ENCODE data around the gene DCAF8.

DCAF8 gene

GRCh38 chr1:160251687-160252526 lies 10.4 kb downstream of the DCAF8 start:
- Mint-ChIP-seq H3K9me3 (no peaks in the 10 kb centered on the region), H3K4me3 (no peak overlapping the region), H3K27ac (no peak overlapping the region), H3K36me3 (ENCODE audit: low read depth) (peaks cover 58% of the 10 kb centered on the region), H3K27me3 (no peaks in the 10 kb centered on the region), H3K4me1 (ENCODE audit: low read depth) (no peaks in the 10 kb centered on the region)
- intact Hi-C loops (cut with micrococcal nuclease): loop anchor here (1.0 to 5.0 kb wide), 3 partner anchors 59 to 315 kb away; no protein-coding TSS in a partner anchor

- H3K27me3 Mint-ChIP-seq: no peaks in the 10 kb centered on the region
Measured at GRCh38 chr1:160251011-160251410, 11.3 kb downstream of the DCAF8 start.

GRCh38 chr1:160247053-160247452 lies 15.3 kb downstream of the DCAF8 start:
- Mint-ChIP-seq H3K4me3 (no peak overlapping the region), H3K27ac (no peak overlapping the region), H3K36me3 (ENCODE audit: low read depth) (peaks cover 71% of the 10 kb centered on the region), H3K9me3 (no peaks in the 10 kb centered on the region), H3K27me3 (no peaks in the 10 kb centered on the region), H3K4me1 (ENCODE audit: low read depth) (no peaks in the 10 kb centered on the region)
- intact Hi-C loops (cut with micrococcal nuclease): no loop called here

More at GRCh38 chr1:160251011-160251410, 11.3 kb downstream of the DCAF8 start:
- H3K9me3 Mint-ChIP-seq: no peaks in the 10 kb centered on the region
- no peak overlapping the region for H3K4me3 Mint-ChIP-seq
- peaks cover 63% of the 10 kb centered on the region for H3K36me3 Mint-ChIP-seq (ENCODE audit: low read depth)
- intact Hi-C loops (cut with micrococcal nuclease): loop anchor here (5.0 kb wide), 2 partner anchors 149 to 314 kb away; no protein-coding TSS in a partner anchor
- H3K27ac Mint-ChIP-seq: no peak overlapping the region
- H3K4me1 Mint-ChIP-seq (ENCODE audit: low read depth): no peaks in the 10 kb centered on the region

GRCh38 chr1:160245434-160245833 lies 16.9 kb downstream of the DCAF8 start:
- intact Hi-C loops (cut with micrococcal nuclease): no loop called here
- no peaks in the 10 kb centered on the region for H3K9me3 Mint-ChIP-seq

GRCh38 chr1:160244209-160244608 lies 18.1 kb downstream of the DCAF8 start:
- Mint-ChIP-seq H3K4me1 (ENCODE audit: low read depth) (no peaks in the 10 kb centered on the region), H3K27me3 (no peaks in the 10 kb centered on the region), H3K36me3 (ENCODE audit: low read depth) (peaks cover 76% of the 10 kb centered on the region), H3K4me3 (no peak overlapping the region), H3K27ac (no peak overlapping the region), H3K9me3 (no peaks in the 10 kb centered on the region)
- intact Hi-C loops (cut with micrococcal nuclease): no loop called here

More at GRCh38 chr1:160245434-160245833, 16.9 kb downstream of the DCAF8 start:
- Mint-ChIP-seq H3K4me1 (ENCODE audit: low read depth) (no peaks in the 10 kb centered on the region), H3K36me3 (ENCODE audit: low read depth) (peaks cover 73% of the 10 kb centered on the region), H3K27me3 (no peaks in the 10 kb centered on the region), H3K27ac (no peak overlapping the region), H3K4me3 (no peak overlapping the region)

GRCh38 chr1:160243767-160244166 lies 18.6 kb downstream of the DCAF8 start:
- Mint-ChIP-seq H3K4me3 (no peak overlapping the region), H3K9me3 (no peaks in the 10 kb centered on the region), H3K4me1 (ENCODE audit: low read depth) (no peaks in the 10 kb centered on the region), H3K27ac (no peak overlapping the region), H3K27me3 (no peaks in the 10 kb centered on the region), H3K36me3 (ENCODE audit: low read depth) (peaks cover 80% of the 10 kb centered on the region)
- intact Hi-C loops (cut with micrococcal nuclease): no loop called here

- no peaks in the 10 kb centered on the region for H3K27me3 Mint-ChIP-seq
- intact Hi-C loops (cut with micrococcal nuclease): loop anchor here (10.0 kb wide), 1 partner anchor 75 kb away; no protein-coding TSS in a partner anchor
- H3K27ac Mint-ChIP-seq: no peak overlapping the region
- H3K4me1 Mint-ChIP-seq (ENCODE audit: low read depth): no peaks in the 10 kb centered on the region
- H3K9me3 Mint-ChIP-seq: no peaks in the 10 kb centered on the region
- no peak overlapping the region for H3K4me3 Mint-ChIP-seq
- peaks cover 100% of the 10 kb centered on the region for H3K36me3 Mint-ChIP-seq (ENCODE audit: low read depth)
Measured at GRCh38 chr1:160239582-160240299, 22.6 kb downstream of the DCAF8 start.

GRCh38 chr1:160238408-160238807 lies 23.9 kb downstream of the DCAF8 start:
- H3K36me3 Mint-ChIP-seq (ENCODE audit: low read depth): peaks cover 100% of the 10 kb centered on the region
- no peak overlapping the region for H3K27ac Mint-ChIP-seq
- no peak overlapping the region for H3K4me3 Mint-ChIP-seq
- H3K4me1 Mint-ChIP-seq (ENCODE audit: low read depth): no peaks in the 10 kb centered on the region
- intact Hi-C loops (cut with micrococcal nuclease): loop anchor here (10.0 kb wide), 1 partner anchor 76 kb away; no protein-coding TSS in a partner anchor
- H3K9me3 Mint-ChIP-seq: no peaks in the 10 kb centered on the region
- no peaks in the 10 kb centered on the region for H3K27me3 Mint-ChIP-seq

GRCh38 chr1:160237558-160237957 lies 24.8 kb downstream of the DCAF8 start:
- Mint-ChIP-seq H3K9me3 (no peaks in the 10 kb centered on the region), H3K4me3 (no peak overlapping the region), H3K4me1 (ENCODE audit: low read depth) (no peaks in the 10 kb centered on the region), H3K36me3 (ENCODE audit: low read depth) (peaks cover 99% of the 10 kb centered on the region), H3K27me3 (no peaks in the 10 kb centered on the region), H3K27ac (no peak overlapping the region)
- intact Hi-C loops (cut with micrococcal nuclease): loop anchor here (10.0 kb wide), 1 partner anchor 77 kb away; no protein-coding TSS in a partner anchor

GRCh38 chr1:160236806-160237205 lies 25.5 kb downstream of the DCAF8 start:
- Mint-ChIP-seq H3K4me3 (no peak overlapping the region), H3K27ac (no peak overlapping the region), H3K27me3 (no peaks in the 10 kb centered on the region), H3K9me3 (no peaks in the 10 kb centered on the region), H3K4me1 (ENCODE audit: low read depth) (no peaks in the 10 kb centered on the region), H3K36me3 (ENCODE audit: low read depth) (peaks cover 99% of the 10 kb centered on the region)
- intact Hi-C loops (cut with micrococcal nuclease): loop anchor here (10.0 kb wide), 1 partner anchor 78 kb away; no protein-coding TSS in a partner anchor

GRCh38 chr1:160232911-160233310 lies 29.4 kb downstream of the DCAF8 start:
- Mint-ChIP-seq H3K9me3 (no peaks in the 10 kb centered on the region), H3K4me3 (no peak overlapping the region), H3K27me3 (no peaks in the 10 kb centered on the region), H3K36me3 (ENCODE audit: low read depth) (peaks cover 99% of the 10 kb centered on the region), H3K4me1 (ENCODE audit: low read depth) (no peaks in the 10 kb centered on the region), H3K27ac (no peak overlapping the region)
- intact Hi-C loops (cut with micrococcal nuclease): loop anchor here (10.0 kb wide), 1 partner anchor 82 kb away; no protein-coding TSS in a partner anchor

GRCh38 chr1:160228431-160228830 lies 33.9 kb downstream of the DCAF8 start:
- Mint-ChIP-seq H3K4me3 (no peak overlapping the region), H3K27ac (no peak overlapping the region), H3K9me3 (no peaks in the 10 kb centered on the region), H3K36me3 (ENCODE audit: low read depth) (peaks cover 55% of the 10 kb centered on the region), H3K27me3 (no peaks in the 10 kb centered on the region), H3K4me1 (ENCODE audit: low read depth) (no peaks in the 10 kb centered on the region)
- intact Hi-C loops (cut with micrococcal nuclease): no loop called here

GRCh38 chr1:160227561-160227960 lies 34.8 kb downstream of the DCAF8 start:
- Mint-ChIP-seq H3K27me3 (no peaks in the 10 kb centered on the region), H3K4me3 (no peak overlapping the region), H3K9me3 (no peaks in the 10 kb centered on the region), H3K4me1 (ENCODE audit: low read depth) (no peaks in the 10 kb centered on the region), H3K27ac (no peak overlapping the region), H3K36me3 (ENCODE audit: low read depth) (peaks cover 47% of the 10 kb centered on the region)
- intact Hi-C loops (cut with micrococcal nuclease): no loop called here

- Mint-ChIP-seq H3K27me3 (no peaks in the 10 kb centered on the region), H3K9me3 (no peaks in the 10 kb centered on the region), H3K4me3 (no peak overlapping the region), H3K4me1 (ENCODE audit: low read depth) (no peaks in the 10 kb centered on the region), H3K36me3 (ENCODE audit: low read depth) (peaks cover 41% of the 10 kb centered on the region), H3K27ac (no peak overlapping the region)
- intact Hi-C loops (cut with micrococcal nuclease): no loop called here
Measured at GRCh38 chr1:160227034-160227433, 35.3 kb downstream of the DCAF8 start.
